Mesodermal cell (in vitro differentiated cells): ENCODE results near the gene SUCNR1.

Source experiments
- H3K27ac ChIP-seq: 2 replicates; pipeline ENCODE4 v1.7.0; 2013; ENCODE audit warnings: mild to moderate bottlenecking, low read depth, low read length, moderate library complexity; ENCODE audit not compliant: severe bottlenecking
- H3K36me3 ChIP-seq: 2 replicates; pipeline ENCODE4 v1.7.1; 2013; ENCODE audit warnings: mild to moderate bottlenecking, low read length, moderate library complexity; ENCODE audit not compliant: control insufficient read depth, insufficient read depth
- H3K4me1 ChIP-seq: one replicate; pipeline ENCODE4 v1.7.1; 2013; ENCODE audit warnings: mild to moderate bottlenecking, low read length; ENCODE audit not compliant: insufficient read depth, control insufficient read depth, poor library complexity, severe bottlenecking
- H3K4me3 ChIP-seq: 2 replicates; pipeline ENCODE4 v1.7.0; 2013; ENCODE audit warnings: low read length, control low read depth, mild to moderate bottlenecking; ENCODE audit not compliant: insufficient read depth, poor library complexity, severe bottlenecking; ENCODE audit errors: extremely low read depth
- H3K9me3 ChIP-seq: 2 replicates; pipeline ENCODE4 v1.7.1; 2013; ENCODE audit warnings: mild to moderate bottlenecking, low read length, moderate library complexity; ENCODE audit not compliant: control insufficient read depth
- WGBS, 2 experiments: methylation state at CpG; one replicate each; pipeline ENCODE4 v1.1.5; 2013; ENCODE audit warnings: missing lambda C conversion rate in 2 of 2; ENCODE audit not compliant: insufficient coverage in 2 of 2; 5-methylcytosine and 5-hydroxymethylcytosine counted together

SUCNR1 gene

DNA sequence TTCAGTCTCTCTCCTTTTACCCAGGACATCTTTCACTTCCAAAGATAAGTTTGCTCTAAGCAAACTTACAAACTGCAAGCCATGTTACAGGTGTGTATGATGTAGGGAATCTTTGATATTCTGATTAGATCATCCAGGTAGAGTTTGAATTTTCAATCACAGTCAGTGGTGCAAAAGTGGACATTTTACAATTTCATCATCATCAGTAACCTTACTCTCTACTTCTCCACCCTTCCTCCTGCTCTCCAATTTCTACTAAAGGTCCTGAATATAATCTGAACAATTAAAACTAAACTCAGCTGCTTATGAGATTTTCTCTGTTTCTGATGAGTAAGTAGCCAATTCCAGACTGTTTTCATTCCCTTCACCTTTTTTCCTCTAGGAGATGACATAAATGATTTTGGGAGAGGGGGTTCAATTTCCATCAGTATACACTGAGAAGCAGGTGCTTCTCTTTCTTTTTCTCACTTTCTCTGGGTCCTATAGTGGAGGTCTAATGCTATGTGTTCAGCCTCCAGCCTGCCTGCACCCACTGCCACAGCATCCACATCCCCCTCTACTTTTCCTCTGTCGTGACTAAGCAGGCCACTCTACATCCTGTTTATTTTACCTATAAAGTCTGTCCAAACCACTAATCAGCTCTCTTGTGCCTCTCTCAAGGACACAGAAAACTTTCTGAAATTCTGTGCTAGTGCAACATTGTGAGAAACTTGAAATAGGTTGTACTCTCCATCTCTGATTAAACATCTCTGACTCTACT is 27.6 kb downstream of the SUCNR1 start:
- Histone ChIP-seq H3K4me1 (peaks cover 56% of the 10 kb centered on the region), H3K4me3 (no peak overlapping the region), H3K9me3 (no peaks in the 10 kb centered on the region), H3K27ac (peak overlapping the region; percentile 93), H3K36me3 (no peaks in the 10 kb centered on the region)
- WGBS, 2 experiments: 43 to 78% methylated on average over 1 of the region's 1 CpG

DNA sequence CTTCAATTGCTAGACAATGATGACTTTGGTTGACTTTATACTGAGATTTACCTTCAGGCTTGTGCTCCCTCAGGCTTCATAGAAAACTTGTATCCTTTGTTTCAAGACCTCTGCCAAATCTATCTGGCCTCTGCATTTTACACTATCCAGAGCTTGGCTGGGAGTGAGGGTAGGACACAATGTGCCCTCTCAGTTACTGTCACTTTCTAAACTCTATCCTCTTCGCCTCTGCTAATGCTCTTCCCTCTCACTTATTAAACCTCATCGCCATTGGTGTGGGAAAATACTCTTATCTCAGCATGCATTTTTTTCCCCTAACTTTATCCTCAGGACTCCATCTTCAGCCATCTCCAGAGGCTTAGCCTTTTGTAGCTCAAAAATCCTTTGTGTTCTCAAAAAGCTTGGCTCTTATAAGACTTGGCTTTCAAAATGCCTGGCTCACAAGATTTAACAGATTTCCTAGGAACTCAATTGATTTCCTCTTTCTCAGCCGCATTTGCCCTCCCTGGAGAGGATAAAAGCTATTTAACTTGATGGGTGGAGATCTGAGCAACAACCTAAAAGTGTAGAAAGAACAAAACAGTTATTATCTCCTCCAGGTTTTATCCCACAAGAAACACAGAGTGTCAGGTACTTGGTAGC is 28.3 kb downstream of the SUCNR1 start:
- Histone ChIP-seq H3K4me3 (no peak overlapping the region), H3K27ac (peak overlapping the region; percentile 93), H3K4me1 (peaks cover 50% of the 10 kb centered on the region), H3K9me3 (no peaks in the 10 kb centered on the region), H3K36me3 (no peaks in the 10 kb centered on the region)
- 66 to 70% methylated on average over 2 of the region's 3 CpGs for whole genome bisulfite sequencing, 2 experiments

DNA sequence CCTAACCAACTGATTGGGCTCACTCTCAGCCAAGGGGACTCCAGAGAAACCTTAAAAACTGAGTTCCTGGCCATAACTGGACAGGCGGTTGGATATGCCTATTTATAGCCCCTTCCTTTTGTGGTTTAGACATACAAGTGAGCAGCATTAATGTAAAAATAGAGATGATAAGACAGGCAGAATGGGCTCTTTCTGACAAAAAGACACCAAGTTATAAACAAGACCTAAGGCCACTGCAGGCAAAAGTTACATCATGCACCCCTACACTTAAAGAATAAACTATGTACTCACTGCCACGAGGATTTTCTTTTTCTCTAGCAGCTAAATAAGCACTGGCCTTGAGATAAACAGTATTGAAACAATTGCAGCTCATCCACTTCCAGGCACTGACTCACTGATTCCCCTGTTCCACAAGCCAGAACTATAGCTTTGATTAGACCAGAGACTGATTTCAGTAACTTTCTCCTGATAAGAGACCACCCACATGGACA is 30.1 kb downstream of the SUCNR1 start:
- H3K4me1 ChIP-seq: peaks cover 50% of the 10 kb centered on the region
- 8 to 33% methylated on average over 1 of the region's 2 CpGs for WGBS, 2 experiments
- H3K9me3 ChIP-seq: no peaks in the 10 kb centered on the region
- no peaks in the 10 kb centered on the region for H3K36me3 ChIP-seq
- peak overlapping the region; percentile 93 for H3K27ac ChIP-seq
- no peak overlapping the region for H3K4me3 ChIP-seq

DNA sequence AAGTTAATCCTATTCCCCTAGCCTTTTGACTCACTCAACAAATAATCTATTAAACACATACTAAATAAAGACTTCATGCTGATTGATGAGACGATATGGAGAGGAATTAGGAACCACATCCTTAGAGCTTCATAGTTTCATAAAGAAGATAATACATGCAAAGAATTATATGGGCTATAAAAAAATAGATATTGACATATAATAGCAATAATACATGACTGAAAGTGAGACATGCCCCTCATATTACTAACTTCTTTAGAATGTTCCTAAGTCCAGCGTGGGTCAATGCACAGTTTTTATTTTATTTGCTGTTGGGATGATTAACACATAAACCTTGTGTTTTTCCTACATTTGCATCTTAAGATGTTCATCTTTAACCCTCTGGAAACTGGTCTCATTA is 32.2 kb downstream of the SUCNR1 start:
- Histone ChIP-seq H3K36me3 (no peaks in the 10 kb centered on the region), H3K4me1 (peaks cover 36% of the 10 kb centered on the region), H3K4me3 (no peak overlapping the region), H3K9me3 (no peaks in the 10 kb centered on the region), H3K27ac (no peak overlapping the region)
- no CpG with 5 or more reads among the region's 2 CpGs for WGBS, 2 experiments

DNA sequence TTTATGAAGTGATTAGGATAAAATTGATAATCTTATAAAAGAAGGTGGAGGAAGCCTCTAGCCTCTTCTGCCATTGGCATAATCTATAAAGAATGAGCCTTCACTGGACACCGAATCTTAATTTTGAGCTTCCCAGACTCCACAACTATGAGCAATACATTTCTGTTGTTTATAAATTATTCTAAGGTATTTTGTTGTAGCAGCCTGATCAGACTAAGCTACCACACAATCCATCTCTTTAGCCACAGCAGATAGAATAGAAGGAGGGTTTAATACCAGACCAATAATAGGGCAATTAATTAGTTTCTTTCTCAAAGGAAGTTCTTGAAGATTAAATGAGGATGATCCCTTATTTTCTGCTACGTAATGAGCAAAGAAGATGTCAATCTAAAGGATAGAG is 33.3 kb downstream of the SUCNR1 start:
- no peaks in the 10 kb centered on the region for H3K36me3 ChIP-seq
- WGBS, 2 experiments: 100% methylated on average over 1 of the region's 2 CpGs

DNA sequence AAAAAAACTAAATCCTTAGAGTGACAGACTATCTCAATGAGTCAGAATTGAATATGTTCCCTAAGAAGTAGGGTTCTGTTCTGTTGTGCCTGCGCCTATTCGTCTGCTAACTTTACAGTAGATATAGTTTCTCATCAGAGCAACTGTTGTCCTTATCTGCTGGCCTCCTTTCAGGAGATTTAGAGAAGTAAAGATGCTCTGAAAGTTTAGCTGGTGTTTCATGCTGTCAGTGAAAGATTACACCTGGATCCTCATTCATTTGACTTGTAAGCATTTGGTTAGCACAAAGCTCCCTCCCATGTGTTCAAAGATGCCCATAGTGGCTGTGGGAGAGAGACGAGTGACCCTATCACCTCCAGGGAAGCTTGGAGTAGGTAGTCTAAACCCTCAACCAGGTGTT is 35.0 kb downstream of the SUCNR1 start:
- no peak overlapping the region for H3K4me3 ChIP-seq
- H3K9me3 ChIP-seq: peaks cover 12% of the 10 kb centered on the region
- no peaks in the 10 kb centered on the region for H3K36me3 ChIP-seq
- 100% methylated on average over 2 of the region's 3 CpGs; no CpG with 5 or more reads in 1 of the 2 experiments for WGBS, 2 experiments
- H3K27ac ChIP-seq: no peak overlapping the region
- H3K4me1 ChIP-seq: peaks cover 8% of the 10 kb centered on the region

More for the DNA sequence above, 33.3 kb downstream of the SUCNR1 start:
- H3K27ac ChIP-seq: no peak overlapping the region
- peaks cover 25% of the 10 kb centered on the region for H3K4me1 ChIP-seq
- H3K9me3 ChIP-seq: peaks cover 10% of the 10 kb centered on the region
- no peak overlapping the region for H3K4me3 ChIP-seq

DNA sequence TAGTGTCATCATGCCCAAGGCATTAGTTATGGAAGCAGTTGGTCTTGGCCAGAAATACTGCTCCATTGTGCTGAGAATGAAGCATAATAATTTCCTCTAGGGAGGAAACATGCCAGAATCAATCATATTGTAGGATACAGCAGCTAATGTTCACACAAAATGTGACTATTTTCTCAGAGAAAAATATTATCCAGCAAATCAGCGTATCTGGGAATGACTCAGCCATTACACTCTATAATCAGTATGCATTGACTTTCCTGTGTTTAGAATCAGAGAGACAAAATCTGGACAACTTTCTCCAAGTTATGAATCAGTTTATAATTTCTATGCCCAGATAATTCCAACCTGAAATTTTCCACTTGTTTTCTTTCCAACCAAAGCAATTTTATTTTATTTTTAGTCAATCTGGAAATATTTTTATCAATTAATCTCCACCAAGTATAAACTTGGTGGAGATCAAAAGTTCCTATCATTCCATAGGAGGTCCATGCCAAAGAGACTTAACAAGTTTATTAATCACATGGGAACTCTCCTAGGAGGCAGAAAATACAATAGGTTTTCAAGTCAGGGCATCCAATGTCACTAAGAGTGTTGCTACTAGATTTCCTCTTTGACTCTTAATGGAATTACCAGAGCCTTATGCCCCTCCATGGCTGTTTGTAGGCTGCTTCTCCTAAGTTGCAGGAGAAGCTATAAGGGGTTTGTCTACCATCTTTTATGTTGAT is 36.4 kb downstream of the SUCNR1 start:
- 0% methylated on average over 1 of the region's 1 CpG; no CpG with 5 or more reads in 1 of the 2 experiments for WGBS, 2 experiments
- H3K4me3 ChIP-seq: no peak overlapping the region
- H3K36me3 ChIP-seq: no peaks in the 10 kb centered on the region
- H3K9me3 ChIP-seq: peaks cover 12% of the 10 kb centered on the region
- peaks cover 3% of the 10 kb centered on the region for H3K4me1 ChIP-seq
- no peak overlapping the region for H3K27ac ChIP-seq

DNA sequence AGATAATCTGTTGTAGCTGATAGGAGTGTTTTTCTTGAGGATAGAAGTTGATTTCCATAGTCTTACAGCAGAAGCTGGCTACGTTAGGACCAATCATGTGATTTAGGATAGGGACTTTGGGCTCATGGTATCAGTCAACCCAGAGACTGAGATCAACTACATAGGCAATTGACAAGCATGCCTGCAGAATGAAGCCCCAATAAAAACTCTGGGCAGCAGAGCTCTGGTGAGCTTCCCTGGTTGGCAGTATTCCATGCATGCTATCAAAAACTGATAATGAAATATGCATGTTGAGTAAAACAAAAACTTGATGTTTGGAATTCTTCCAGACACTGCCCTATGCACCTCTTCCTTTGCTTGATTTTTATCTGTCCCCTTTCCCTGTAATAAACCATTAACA is 38.0 kb downstream of the SUCNR1 start:
- Histone ChIP-seq H3K9me3 (peaks cover 12% of the 10 kb centered on the region), H3K36me3 (no peaks in the 10 kb centered on the region), H3K27ac (no peak overlapping the region), H3K4me3 (no peak overlapping the region), H3K4me1 (peaks cover under 1% of the 10 kb centered on the region)
- 100% methylated on average over 1 of the region's 1 CpG for WGBS, 2 experiments

DNA sequence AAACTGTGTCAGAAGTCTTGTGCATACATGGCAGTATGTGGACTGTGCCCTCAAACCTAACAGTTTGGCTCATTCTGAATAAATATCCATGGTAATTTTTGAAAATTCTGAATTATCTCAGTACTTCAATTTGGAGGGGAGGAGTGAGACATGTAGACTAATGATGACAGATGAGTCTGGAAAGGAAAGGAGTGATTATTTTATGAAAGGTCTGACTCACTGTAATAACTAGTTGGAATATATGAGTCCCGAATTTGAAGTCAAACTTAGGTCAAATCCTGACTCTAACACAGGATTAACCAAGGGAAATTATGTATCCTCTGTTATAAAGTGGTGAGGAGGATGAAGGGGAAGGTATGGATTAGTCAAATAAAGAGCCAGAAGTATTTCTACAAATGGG is 38.6 kb downstream of the SUCNR1 start:
- Histone ChIP-seq H3K4me1 (peaks cover 6% of the 10 kb centered on the region), H3K4me3 (no peak overlapping the region), H3K36me3 (no peaks in the 10 kb centered on the region), H3K27ac (no peak overlapping the region), H3K9me3 (peaks cover 12% of the 10 kb centered on the region)
- 80 to 100% methylated on average over 1 of the region's 1 CpG for WGBS, 2 experiments

DNA sequence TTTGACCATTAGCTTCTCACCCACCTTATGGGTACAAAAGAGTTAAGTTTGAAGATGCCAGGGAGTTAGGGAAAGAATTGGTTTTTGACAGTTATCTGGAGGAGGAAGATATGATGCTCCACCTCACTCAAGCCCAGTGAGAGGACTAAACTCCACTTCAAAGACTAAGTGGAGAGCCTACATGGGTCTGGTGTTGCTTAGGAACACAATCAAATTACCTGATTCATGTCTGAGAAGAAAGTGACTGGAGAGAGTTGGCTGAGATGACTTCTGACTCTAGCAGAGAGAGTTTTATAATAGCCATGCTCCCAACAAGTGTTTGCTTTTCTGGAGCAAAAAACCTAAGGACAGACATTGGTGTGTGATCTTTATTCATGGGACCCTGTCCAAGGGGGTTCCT is 43.3 kb downstream of the SUCNR1 start:
- H3K36me3 ChIP-seq: no peaks in the 10 kb centered on the region
- no peak overlapping the region for H3K4me3 ChIP-seq
- H3K4me1 ChIP-seq: peaks cover 10% of the 10 kb centered on the region
- peaks cover 9% of the 10 kb centered on the region for H3K9me3 ChIP-seq
- no peak overlapping the region for H3K27ac ChIP-seq
